Left cardiac atrium (tissue), 4 donors: ENCODE data around the gene BTC. TPM values are rescaled to one million over a fixed set of nuclear protein-coding genes. Genes with fewer than 3 reads are reported as not detected.
"Not testable (repeated sequence)": the region's sequence is repeated elsewhere in the genome, so short reads cannot be mapped to it uniquely, and the experiment has no call there.

ENCODE experiments used
- ATAC-seq, 2 donors: fragments of 200-7000 bp; cut with Tn5 transposase; one replicate each; pipeline ENCODE4 v1.9.1; 2020; ENCODE audit warnings: mild to moderate bottlenecking in 2 of 2, moderate library complexity in 2 of 2
- DNase-seq: peaks from one replicate; pipeline ENCODE4 v3.0.0-alpha.2; 2020
- intact Hi-C, 2 donors: fragments of 100-400 bp; cut with DNase I; formaldehyde crosslinking; loops; one replicate each; pipeline versions ENCODE4 v1.14.1 to v1.15.1; 2022 to 2023
- total RNA-seq, 2 donors: library from RNA; stranded (reverse); fragmentation: NEBNext Ultra II Directional; extraction: Animal tissue kit (Norgen Biotek cat#: 25700); gene quantifications; one replicate each; pipeline ENCODE4 v1.2.1, GENCODE V29; 2021
- donor health status: DM: no; HTN: yes; CAD: no.
- donor health status: DM: no; HTN: yes; CAD: no; lungs with severe emphysema.
- donor health status: DM: yes; HTN: yes; CAD: no.
- donor health status: Dilated cardiomyopathy.

The BTC gene
- total RNA-seq, 2 donors from 2014 or later = 0.29 to 0.35 TPM

DNA sequence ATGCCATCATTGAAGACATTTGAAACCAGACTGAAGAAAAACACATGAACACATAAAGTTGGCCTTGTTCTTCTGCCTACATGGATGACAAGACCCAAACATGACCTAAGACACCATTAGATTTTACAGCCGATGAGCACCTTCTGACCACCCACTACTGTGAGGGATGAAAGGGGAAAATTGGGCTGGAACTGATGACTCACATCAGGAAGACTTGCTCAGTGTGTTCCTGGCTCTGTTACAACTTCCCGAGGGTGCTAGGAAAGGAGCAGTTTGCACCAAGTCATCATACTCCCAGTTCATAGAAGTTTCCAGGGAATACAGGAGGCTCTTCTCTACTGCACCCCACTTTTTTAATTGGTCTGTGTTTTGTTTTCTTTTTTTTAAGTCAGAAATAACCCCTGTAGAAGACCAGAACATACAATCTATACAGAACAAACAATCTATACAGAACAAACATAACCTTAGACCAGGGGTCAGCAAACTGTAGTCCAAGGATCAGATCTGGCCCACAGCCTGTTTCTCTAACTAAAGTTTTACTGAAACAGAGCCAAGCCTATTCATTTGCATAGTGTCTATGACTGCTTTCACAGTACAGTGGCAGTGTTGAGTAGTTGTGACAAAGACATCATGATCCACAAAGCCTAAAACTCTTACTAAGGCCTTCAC is 25.3 kb downstream of the BTC start:
- peak in 1 of 2 donors; percentile 53 for ATAC-seq

DNA sequence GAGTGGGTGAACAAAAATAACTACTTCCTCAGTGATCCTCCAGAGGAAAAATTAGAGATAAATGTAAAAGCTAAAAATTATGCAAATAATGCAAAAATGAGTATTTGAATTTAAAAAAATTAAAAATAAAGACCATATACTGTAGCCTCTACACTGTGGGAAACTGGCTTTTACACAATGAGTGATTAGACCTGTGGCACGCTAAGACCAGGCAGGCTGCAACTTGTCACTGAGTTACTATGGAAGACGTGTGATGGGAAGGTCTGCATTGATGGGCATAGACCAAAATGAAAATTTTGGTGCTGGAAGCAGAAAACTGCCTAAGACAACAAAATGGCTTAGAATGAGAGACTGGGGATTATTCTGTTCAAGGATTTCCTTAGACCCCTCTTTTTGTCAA is 30.2 kb downstream of the BTC start:
- no peak for DNase-seq
- intact Hi-C loops = no loop called here
- no peak for ATAC-seq

More for the DNA sequence above, 25.3 kb downstream of the BTC start:
- intact Hi-C loops = no loop called here
- no peak for DNase-seq

GRCh38 chr4:74758551-74759145 is 35.7 kb downstream of the BTC start:
- intact Hi-C loops = no loop called here
- DNase-seq = no peak
- ATAC-seq = no peak

GRCh38 chr4:74757136-74757535 is 37.2 kb downstream of the BTC start:
- no peak for DNase-seq
- no peak for ATAC-seq
- intact Hi-C loops = no loop called here

GRCh38 chr4:74755486-74755885 is 38.8 kb downstream of the BTC start:
- DNase-seq (no peak), ATAC-seq (no peak)
- intact Hi-C loops = no loop called here

- DNase-seq = no peak
- intact Hi-C loops = no loop called here
- no peak for ATAC-seq
These were observed 40.1 kb downstream of the BTC start for GRCh38 chr4:74754218-74754617.

DNA sequence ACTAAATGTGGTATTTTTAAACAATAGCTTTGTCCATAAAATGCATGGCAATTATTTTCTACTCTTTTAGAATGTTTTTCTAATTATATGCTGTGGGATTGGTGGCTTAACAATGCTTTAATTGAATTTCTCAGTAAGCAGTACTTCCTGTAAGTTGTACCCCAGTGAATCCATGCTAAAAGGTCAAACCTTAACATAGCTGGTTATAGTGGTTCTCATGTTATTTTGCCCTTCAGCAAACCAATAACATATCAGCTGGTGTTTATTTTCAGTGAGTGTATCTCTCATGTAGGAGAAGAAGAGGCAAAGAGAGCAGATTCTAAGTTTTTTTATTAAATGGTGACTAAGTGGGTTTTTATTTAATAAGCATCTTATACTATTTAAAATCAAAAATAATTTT is 41.5 kb downstream of the BTC start:
- intact Hi-C loops = no loop called here
- no peak for ATAC-seq
- DNase-seq = no peak

DNA sequence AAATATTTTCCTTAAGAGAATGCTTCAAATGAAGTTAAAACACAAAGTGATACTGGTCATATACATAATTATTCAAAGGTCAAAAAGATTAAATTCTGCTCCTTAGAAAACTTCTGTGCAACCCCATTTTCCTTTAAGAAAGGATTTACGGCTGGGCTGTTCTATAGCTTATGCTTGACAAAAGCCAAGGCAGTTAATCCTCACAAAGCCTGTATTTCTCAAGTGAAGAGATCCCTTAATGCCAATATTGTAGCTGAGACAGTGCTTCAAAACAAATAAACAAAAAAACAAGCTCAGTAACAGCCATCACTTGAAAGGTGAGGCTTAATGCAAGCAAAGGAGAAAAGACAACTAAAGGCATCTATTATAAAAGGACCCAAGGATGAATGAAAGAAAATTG is 42.5 kb downstream of the BTC start:
- ATAC-seq = no peak

GRCh38 chr4:74751247-74751646 is 43.1 kb downstream of the BTC start:
- ATAC-seq (no peak), DNase-seq (no peak)
- intact Hi-C loops = no loop called here

More for the DNA sequence above, 42.5 kb downstream of the BTC start:
- DNase-seq = no peak
- intact Hi-C loops = no loop called here

DNA sequence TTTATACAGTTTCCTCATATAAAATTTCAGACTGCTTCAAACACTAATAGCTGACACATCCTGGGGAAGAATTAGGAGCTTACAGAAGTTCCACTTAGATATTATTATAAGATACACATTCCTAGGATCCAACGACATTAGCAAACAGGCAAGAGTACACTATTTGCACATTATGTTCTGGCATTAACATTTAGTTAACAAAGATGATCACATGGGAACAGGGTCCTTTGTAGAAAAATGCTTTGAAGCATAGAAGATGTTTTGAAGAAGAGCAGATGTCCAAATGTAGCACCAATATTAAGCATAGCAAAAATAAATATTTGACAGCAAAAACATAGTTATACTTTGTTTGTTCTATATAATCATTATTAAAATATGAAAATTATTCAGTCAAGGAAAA is 52.1 kb downstream of the BTC start:
- no peak for DNase-seq
- intact Hi-C loops = no loop called here
- ATAC-seq = no peak

DNA sequence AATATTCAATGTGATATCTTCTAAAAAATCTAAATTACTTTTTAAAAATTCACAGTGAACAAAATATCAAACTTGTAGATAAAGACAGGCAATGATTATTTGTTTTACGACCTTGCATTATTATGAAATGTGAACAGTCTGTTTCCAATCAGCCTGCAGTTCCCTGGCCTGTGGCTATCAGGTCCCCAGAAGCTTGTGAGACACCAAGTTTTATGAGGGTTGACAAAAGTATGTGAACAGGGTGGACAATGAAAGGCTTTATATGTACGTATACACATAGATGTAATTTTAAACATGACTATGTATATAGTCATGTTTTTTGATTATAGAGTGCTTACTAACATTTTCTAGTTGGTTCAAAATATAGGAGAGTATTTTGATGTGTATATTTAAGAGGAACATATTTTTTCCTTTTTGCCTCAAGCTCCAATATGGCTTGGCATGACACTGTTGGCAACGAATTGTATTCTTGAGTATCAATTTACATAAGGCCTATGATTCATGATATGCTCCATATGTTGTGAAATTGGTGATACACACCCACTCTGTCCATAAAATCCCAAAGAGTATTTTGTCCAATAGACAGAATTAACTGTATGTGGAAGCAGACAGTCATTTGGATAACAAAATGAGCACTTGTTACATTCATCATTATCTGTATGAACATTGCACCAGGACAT is 55.7 kb downstream of the BTC start:
- intact Hi-C loops = no loop called here
- ATAC-seq (no peak), DNase-seq (no peak)

GRCh38 chr4:74734995-74735394 is 59.3 kb downstream of the BTC start:
- ATAC-seq (no peak), DNase-seq (no peak)
- intact Hi-C loops = no loop called here

DNA sequence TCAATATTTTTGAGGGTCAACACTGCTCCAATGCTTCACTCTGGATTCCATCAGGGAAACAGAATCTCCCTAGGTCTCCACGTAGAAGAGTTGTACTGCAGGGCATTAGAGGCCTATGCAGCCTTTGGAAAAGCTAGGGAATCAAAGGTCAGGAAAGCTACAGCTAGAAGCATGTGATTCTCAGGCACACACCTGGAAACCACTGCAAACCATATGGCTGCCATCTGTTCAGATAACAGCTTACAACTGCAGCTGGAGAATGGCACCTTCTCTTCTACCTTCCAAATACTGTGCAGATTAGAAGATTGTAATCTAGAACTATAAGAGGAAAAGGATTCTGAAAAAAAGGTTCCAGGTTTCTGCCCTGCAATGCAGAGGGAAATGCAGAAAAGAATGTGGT is 60.6 kb downstream of the BTC start:
- intact Hi-C loops = no loop called here
- no peak for ATAC-seq
- no peak for DNase-seq

DNA sequence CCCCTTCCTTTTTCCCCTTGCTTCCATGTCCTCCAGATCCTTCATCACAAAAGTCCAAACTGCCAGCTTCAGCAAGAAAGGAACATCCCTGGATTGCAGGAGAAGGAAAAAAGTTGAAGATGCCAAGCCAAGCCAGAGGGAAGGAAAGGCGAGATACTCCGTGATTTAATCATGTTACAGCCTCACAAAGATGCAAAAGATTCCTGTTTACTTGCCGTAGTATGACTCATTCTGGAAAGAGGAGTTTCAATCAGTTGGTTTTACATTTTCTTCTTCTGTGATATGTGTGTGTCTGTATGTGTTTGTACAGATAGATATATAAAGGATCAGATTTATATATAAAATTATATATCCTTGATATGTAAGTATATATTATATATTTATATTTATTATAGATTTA is 69.3 kb downstream of the BTC start:
- DNase-seq (no peak), ATAC-seq (no peak)
- intact Hi-C loops = no loop called here

DNA sequence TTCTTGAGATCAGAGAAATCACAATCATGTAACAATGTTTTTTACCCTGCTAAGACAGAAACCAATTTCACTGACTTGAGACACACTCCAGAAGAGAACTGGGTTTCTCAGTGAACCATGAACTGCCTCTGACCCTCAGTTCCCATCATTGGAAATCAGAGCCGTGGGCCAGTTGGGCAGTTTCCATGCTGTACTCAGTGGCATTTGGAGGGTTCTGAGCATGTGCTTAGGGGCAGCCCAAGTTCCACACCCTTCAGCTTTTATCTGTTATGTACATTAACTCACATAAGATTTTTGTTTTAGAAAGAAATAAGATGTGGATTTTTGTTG is 77.9 kb downstream of the BTC start:
- intact Hi-C loops = no loop called here
- ATAC-seq (no peak), DNase-seq (no peak)

- ATAC-seq (no peak), DNase-seq (no peak)
- intact Hi-C loops = no loop called here
These were observed 78.5 kb downstream of the BTC start for GRCh38 chr4:74715706-74716435.

- ATAC-seq = no peak
- intact Hi-C loops = no loop called here
- no peak for DNase-seq
These were observed 79.7 kb downstream of the BTC start for GRCh38 chr4:74714611-74715130.

- ATAC-seq, intact Hi-C loops, DNase-seq: not testable (repeated sequence)
These were observed 86.2 kb downstream of the BTC start for GRCh38 chr4:74708135-74708534.
